Activated naive CD4-positive, alpha-beta T cell treated with anti-CD3 and anti-CD28 coated beads, Interleukin-2, amount 50 U/mL, for 72 hours (primary cell): ENCODE measurements around the gene FLNB. TPM values are rescaled to one million over a fixed set of nuclear protein-coding genes. Genes with fewer than 3 reads are reported as not detected.

Experiments used
- ATAC-seq, 2 donors: fragments of 150-1000 bp; cut with Tn5 transposase; 2 replicates each; pipeline ENCODE4 v1.10.0; 2021; ENCODE audit warnings: mild to moderate bottlenecking in 2 of 2, moderate library complexity in 2 of 2
- DNase-seq, 2 donors: peaks; one replicate each; pipeline ENCODE4 v3.0.0; 2021 to 2022; ENCODE audit warnings: low spot score in 2 of 2
- H3K27ac Mint-ChIP-seq, 2 donors: one replicate each; pipeline ENCODE4 v1.8.0; 2022; ENCODE audit warnings: mild to moderate bottlenecking in 2 of 2, mixed read lengths in 2 of 2
- H3K36me3 Mint-ChIP-seq, 2 donors: one replicate each; pipeline ENCODE4 v1.8.0; 2022; ENCODE audit warnings: mixed read lengths in 2 of 2
- H3K9me3 Mint-ChIP-seq, 2 donors: one replicate each; pipeline ENCODE4 v1.8.0; 2022; ENCODE audit warnings: mixed read lengths in 2 of 2
- total RNA-seq, 2 donors: library from RNA; stranded (reverse); gene quantifications; one replicate each; pipeline ENCODE4 v1.2.3, GENCODE V29; 2022

FLNB gene
- total RNA-seq, 2 donors from 2014 or later, result 17.5 to 34.2 TPM

GRCh38 chr3:58207954-58208353, 199.7 kb downstream of the FLNB start:
- no peak for DNase-seq
- Mint-ChIP-seq H3K36me3 (peaks cover 0 to 5% of the 10 kb centered on the region in 2 donors), H3K27ac (no peak overlapping the region), H3K9me3 (peaks cover 0 to 4% of the 10 kb centered on the region in 2 donors)
- ATAC-seq, result no peak

GRCh38 chr3:58209933-58210332, 201.7 kb downstream of the FLNB start:
- Mint-ChIP-seq H3K9me3 (no peaks in the 10 kb centered on the region), H3K27ac (no peak overlapping the region), H3K36me3 (no peaks in the 10 kb centered on the region)
- DNase-seq (no peak), ATAC-seq (no peak)

GRCh38 chr3:58210761-58211460, 202.7 kb downstream of the FLNB start, which contains the start of gene DNASE1L3:
DNASE1L3 (minus strand) TSS chr3:58210972; CDS start chr3:58210906, 66 bp downstream.
- Mint-ChIP-seq H3K27ac (no peak within 1 kb of the TSS), H3K36me3 (no peaks in the 10 kb centered on the region), H3K9me3 (no peaks in the 10 kb centered on the region)
- DNase-seq, result no peak
- ATAC-seq, result no peak

GRCh38 chr3:58214484-58215316, 206.5 kb downstream of the FLNB start:
- ATAC-seq, result peak; percentile 95 to 97
- Mint-ChIP-seq H3K36me3 (no peaks in the 10 kb centered on the region), H3K27ac (peak overlapping the region; percentile 75 to 92), H3K9me3 (no peaks in the 10 kb centered on the region)
- peak; percentile 58 to 74 for DNase-seq

- peak overlapping the region; percentile 75 to 92 for H3K27ac Mint-ChIP-seq
Measured at GRCh38 chr3:58215317-58216025, 207.2 kb downstream of the FLNB start.

GRCh38 chr3:58216496-58217195, 208.4 kb downstream of the FLNB start:
- ATAC-seq (no peak), DNase-seq (no peak)
- no peaks in the 10 kb centered on the region for H3K36me3 Mint-ChIP-seq
- H3K9me3 Mint-ChIP-seq, result no peaks in the 10 kb centered on the region
- no peak overlapping the region for H3K27ac Mint-ChIP-seq

More at GRCh38 chr3:58215317-58216025, 207.2 kb downstream of the FLNB start:
- no peak for DNase-seq
- no peak for ATAC-seq
- no peaks in the 10 kb centered on the region for H3K9me3 Mint-ChIP-seq
- no peaks in the 10 kb centered on the region for H3K36me3 Mint-ChIP-seq

GRCh38 chr3:58217209-58217811, 209.1 kb downstream of the FLNB start:
- Mint-ChIP-seq H3K27ac (no peak overlapping the region), H3K9me3 (no peaks in the 10 kb centered on the region), H3K36me3 (no peaks in the 10 kb centered on the region)
- peak; percentile 59 to 62 for DNase-seq
- peak in 1 of 2 donors; percentile 14 for ATAC-seq

- ATAC-seq, result no peak
- H3K9me3 Mint-ChIP-seq, result no peaks in the 10 kb centered on the region
- H3K36me3 Mint-ChIP-seq, result no peaks in the 10 kb centered on the region
- H3K27ac Mint-ChIP-seq, result no peak overlapping the region
- DNase-seq, result no peak
Measured at GRCh38 chr3:58218904-58219303, 210.7 kb downstream of the FLNB start.

Other genes with a start within 250 kb of the FLNB start
- not detected for gene DNASE1L3, start 202.6 kb downstream of the FLNB start, total RNA-seq
- 1 to 10 TPM; 3.5 to 5.5 TPM for gene ABHD6, start 229.4 kb downstream of the FLNB start, total RNA-seq